Left lung (tissue), 10 donors: Measurements from ENCODE around the gene EHBP1. TPM values are rescaled to one million over a fixed set of nuclear protein-coding genes. Genes with fewer than 3 reads are reported as not detected.

ENCODE experiments used
- ATAC-seq: fragments of 200-7000 bp; cut with Tn5 transposase; one replicate; pipeline ENCODE4 v1.9.1; 2020; ENCODE audit warnings: moderate library complexity
- DNase-seq, 4 donors: peaks; one replicate each; pipeline ENCODE4 v3.0.0-alpha.2; 2013 to 2020
- H3K27ac ChIP-seq, 2 donors: fragments of 200-600 bp; sonication (generic) in 1 of 2; one replicate each; pipeline versions ENCODE4 v1.5.0 to v1.8.0; 2020 to 2021
- H3K27me3 ChIP-seq, 2 donors: fragments of 200-600 bp; sonication (generic) in 1 of 2; one replicate each; pipeline versions ENCODE4 v1.5.0 to v1.8.0; 2020 to 2021
- H3K36me3 ChIP-seq, 2 donors: fragments of 200-600 bp; sonication (generic) in 1 of 2; one replicate each; pipeline versions ENCODE4 v1.5.0 to v1.8.0; 2020 to 2021
- H3K4me1 ChIP-seq, 2 donors: fragments of 200-600 bp; one replicate each; pipeline ENCODE4 v1.8.0; 2021
- H3K4me3 ChIP-seq, 2 donors: fragments of 200-600 bp; sonication (generic) in 1 of 2; one replicate each; pipeline versions ENCODE4 v1.5.0 to v1.8.0; 2020 to 2021; ENCODE audit warnings: mild to moderate bottlenecking in 1 of 2
- H3K9me3 ChIP-seq, 2 donors: fragments of 200-600 bp; sonication (generic) in 1 of 2; one replicate each; pipeline versions ENCODE4 v1.5.0 to v1.8.0; 2020 to 2021
- intact Hi-C, 2 donors: fragments of 100-400 bp; cut with DNase I; formaldehyde crosslinking; loops; one replicate each; pipeline versions ENCODE4 v1.11.2 to v1.14.2; 2022
- polyA plus RNA-seq, 6 donors: library from polyadenylated mRNA; unstranded; fragments of 120-200 nt; gene quantifications; one replicate each; pipeline ENCODE4 v1.2.1, GENCODE V29; 2013; ENCODE audit not compliant: insufficient read length in 6 of 6
- total RNA-seq, 2 donors: library from RNA; stranded (reverse); fragmentation: NEBNext Ultra II Directional; extraction: Animal tissue kit (Norgen Biotek cat#: 25700); gene quantifications; one replicate each; pipeline ENCODE4 v1.2.1, GENCODE V29; 2021
- TF ChIP-seq, protein P1 (sequence below), 2 donors: fragments of 200-600 bp; sonication (generic) in 1 of 2; IDR thresholded peaks; one replicate each; pipeline versions ENCODE4 v1.5.0 to v1.8.0; 2021; ENCODE audit warnings: antibody characterized with exemption in 2 of 2
- donor health status: DM: no; HTN: yes; CAD: no.
- donor health status: DM: no; HTN: no; CAD: no.

Gene EHBP1
- total and polyA plus RNA-seq, 8 donors, result 35.4 to 48.9 (median 38.9) TPM

DNA sequence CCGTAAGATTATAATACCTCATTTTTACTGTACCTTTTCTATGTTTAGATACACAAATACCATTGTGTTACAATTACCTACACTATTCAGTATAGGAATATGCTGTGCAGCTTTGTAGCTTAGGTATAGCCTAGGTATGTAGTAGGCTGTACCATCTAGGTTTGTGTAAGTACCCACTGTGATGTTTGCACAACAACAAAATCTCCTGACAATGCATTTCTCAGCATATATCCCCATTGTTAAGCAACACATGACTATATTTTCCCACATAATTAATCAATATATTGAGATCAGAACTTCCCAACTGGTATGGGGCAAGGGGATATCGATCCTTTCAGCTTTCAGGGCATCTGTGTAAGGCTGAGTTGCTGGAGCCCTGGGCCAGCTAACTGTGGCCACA lies 238.8 kb downstream of the EHBP1 start:
- Histone ChIP-seq H3K4me1 (no peaks in the 10 kb centered on the region), H3K27me3 (no peaks in the 10 kb centered on the region), H3K9me3 (no peaks in the 10 kb centered on the region), H3K36me3 (no peaks in the 10 kb centered on the region), H3K27ac (no peak overlapping the region), H3K4me3 (no peak overlapping the region)
- TF ChIP-seq, protein P1, sequence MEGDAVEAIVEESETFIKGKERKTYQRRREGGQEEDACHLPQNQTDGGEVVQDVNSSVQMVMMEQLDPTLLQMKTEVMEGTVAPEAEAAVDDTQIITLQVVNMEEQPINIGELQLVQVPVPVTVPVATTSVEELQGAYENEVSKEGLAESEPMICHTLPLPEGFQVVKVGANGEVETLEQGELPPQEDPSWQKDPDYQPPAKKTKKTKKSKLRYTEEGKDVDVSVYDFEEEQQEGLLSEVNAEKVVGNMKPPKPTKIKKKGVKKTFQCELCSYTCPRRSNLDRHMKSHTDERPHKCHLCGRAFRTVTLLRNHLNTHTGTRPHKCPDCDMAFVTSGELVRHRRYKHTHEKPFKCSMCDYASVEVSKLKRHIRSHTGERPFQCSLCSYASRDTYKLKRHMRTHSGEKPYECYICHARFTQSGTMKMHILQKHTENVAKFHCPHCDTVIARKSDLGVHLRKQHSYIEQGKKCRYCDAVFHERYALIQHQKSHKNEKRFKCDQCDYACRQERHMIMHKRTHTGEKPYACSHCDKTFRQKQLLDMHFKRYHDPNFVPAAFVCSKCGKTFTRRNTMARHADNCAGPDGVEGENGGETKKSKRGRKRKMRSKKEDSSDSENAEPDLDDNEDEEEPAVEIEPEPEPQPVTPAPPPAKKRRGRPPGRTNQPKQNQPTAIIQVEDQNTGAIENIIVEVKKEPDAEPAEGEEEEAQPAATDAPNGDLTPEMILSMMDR (IDR thresholded peaks at IDR 0.05), result no peak
- intact Hi-C loops, result no loop called here
- ATAC-seq (no peak), DNase-seq (no peak)

DNA sequence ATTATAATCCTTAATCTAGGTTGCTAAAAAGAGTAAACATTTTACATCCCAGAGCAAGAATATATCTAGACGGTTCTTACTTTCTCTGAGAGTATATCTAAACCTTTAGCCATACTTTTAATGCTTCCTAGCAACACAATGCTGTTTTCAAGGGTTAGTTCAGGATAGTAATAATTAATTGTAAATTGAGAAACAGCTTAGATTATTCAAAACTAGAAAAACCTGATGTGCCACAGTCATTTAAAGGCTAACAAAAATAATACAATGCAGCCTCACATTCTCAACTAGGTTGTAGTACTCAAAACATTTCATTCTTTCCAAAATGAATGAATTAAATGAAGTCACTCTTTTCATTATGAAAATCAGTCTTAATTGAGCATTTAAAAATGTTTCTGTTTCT lies 241.9 kb downstream of the EHBP1 start:
- no peaks in the 10 kb centered on the region for H3K4me1 ChIP-seq
- intact Hi-C loops, result no loop called here

DNA sequence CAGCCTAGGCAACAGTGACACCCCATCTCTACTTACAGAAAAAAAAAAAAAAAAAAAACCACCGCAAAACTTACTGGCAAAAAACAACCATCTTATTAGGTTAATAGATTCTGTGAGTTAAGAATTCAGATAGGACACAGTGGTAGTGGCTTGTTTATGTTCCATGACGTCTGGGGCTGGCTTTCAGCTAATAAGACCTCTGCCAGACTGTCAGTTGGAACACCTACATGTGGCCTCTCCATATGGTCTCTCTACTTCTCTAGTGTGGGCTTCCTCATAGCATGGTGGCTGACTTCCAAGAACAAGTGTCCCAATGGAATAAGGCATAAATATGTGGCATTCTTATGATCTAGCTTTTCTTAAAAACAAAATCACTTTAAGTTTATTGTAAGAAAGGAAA lies 251.1 kb downstream of the EHBP1 start:
- TF ChIP-seq, protein P1 (IDR thresholded peaks at IDR 0.05), result no peak
- ATAC-seq, result no peak
- H3K4me3 ChIP-seq, result no peak overlapping the region
- H3K4me1 ChIP-seq, result no peaks in the 10 kb centered on the region
- no peak overlapping the region for H3K27ac ChIP-seq
- H3K27me3 ChIP-seq, result no peaks in the 10 kb centered on the region
- intact Hi-C loops, result no loop called here
- H3K9me3 ChIP-seq, result no peaks in the 10 kb centered on the region
- DNase-seq, result no peak
- H3K36me3 ChIP-seq, result peaks cover 0 to 6% of the 10 kb centered on the region in 2 donors

More for the DNA sequence above, 241.9 kb downstream of the EHBP1 start:
- H3K9me3 ChIP-seq, result no peaks in the 10 kb centered on the region
- H3K27me3 ChIP-seq, result no peaks in the 10 kb centered on the region
- DNase-seq (no peak), ATAC-seq (no peak)
- TF ChIP-seq, protein P1 (IDR thresholded peaks at IDR 0.05), result no peak
- H3K36me3 ChIP-seq, result no peaks in the 10 kb centered on the region
- H3K27ac ChIP-seq, result no peak overlapping the region
- H3K4me3 ChIP-seq, result no peak overlapping the region

DNA sequence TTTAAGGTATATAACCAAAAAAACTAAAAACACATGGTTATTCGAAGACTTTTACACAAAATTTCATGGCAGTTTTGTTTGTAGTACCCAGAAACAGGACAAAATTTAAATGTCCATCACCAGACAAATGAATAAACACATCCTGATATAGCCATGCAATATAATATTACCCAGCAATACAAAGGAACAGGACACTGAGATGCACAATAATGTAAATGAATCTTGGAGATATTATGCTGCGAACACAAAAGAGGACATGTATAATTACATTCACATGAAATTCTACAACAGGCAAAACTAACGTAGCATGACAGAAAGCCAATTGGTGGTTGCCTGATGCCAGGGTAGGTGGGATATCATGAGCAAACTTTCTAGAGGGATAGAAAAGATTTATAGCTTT lies 252.7 kb downstream of the EHBP1 start:
- H3K27ac ChIP-seq, result no peak overlapping the region
- peaks cover 0 to 6% of the 10 kb centered on the region in 2 donors for H3K36me3 ChIP-seq
- no peak overlapping the region for H3K4me3 ChIP-seq
- TF ChIP-seq, protein P1 (IDR thresholded peaks at IDR 0.05), result no peak
- no peaks in the 10 kb centered on the region for H3K9me3 ChIP-seq
- H3K27me3 ChIP-seq, result no peaks in the 10 kb centered on the region
- intact Hi-C loops, result no loop called here
- ATAC-seq (no peak), DNase-seq (no peak)
- no peaks in the 10 kb centered on the region for H3K4me1 ChIP-seq

DNA sequence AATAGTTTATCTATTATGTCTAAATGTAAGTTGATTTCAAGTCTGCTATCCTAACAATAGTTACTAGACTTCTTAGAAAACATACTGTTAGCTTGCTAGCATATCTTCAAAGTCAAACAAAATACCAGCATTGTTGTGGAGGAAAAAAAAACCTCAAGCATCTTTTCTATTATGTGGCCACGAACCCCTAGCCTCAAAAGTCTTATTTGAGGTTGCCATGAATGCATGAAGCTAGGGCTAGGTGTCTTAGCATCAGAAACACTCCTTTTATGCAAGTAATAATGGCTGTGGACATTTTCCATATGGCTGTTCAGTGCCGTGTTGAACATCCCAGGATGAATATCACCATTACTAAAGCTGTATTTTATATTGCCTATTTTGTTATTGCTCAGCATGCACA lies 258.5 kb downstream of the EHBP1 start:
- no peaks in the 10 kb centered on the region for H3K27me3 ChIP-seq
- DNase-seq, result no peak
- H3K4me1 ChIP-seq, result no peaks in the 10 kb centered on the region
- no peak overlapping the region for H3K4me3 ChIP-seq
- no peak for ATAC-seq
- TF ChIP-seq, protein P1 (IDR thresholded peaks at IDR 0.05), result no peak
- intact Hi-C loops, result no loop called here
- no peak overlapping the region for H3K27ac ChIP-seq
- H3K9me3 ChIP-seq, result no peaks in the 10 kb centered on the region
- H3K36me3 ChIP-seq, result no peaks in the 10 kb centered on the region
